Measurements from ENCODE around the gene PTPN4.

PTPN4 gene

DNA sequence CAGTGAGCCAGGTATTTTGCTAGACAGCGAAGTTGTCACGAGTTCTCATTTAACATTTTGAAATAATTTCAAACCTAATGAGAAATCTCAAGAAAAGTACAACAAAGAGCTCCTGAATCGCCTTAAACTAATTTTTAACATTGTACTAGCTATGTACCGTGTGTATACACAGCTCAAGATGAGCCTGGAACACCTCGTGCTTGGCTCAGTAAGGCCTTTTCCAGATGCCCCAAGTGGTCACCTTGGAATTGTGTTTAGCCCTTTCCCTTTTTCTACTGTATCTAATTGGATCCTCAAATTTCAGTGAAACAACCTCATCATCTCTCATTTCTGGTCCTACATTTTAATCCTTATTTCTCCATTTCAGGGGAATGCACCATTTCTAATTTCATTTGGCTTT lies 7.2 kb downstream of the PTPN4 start:
- no peak for DNase-seq (ENCODE audit: low spot score)
- TF ChIP-seq, protein P1, sequence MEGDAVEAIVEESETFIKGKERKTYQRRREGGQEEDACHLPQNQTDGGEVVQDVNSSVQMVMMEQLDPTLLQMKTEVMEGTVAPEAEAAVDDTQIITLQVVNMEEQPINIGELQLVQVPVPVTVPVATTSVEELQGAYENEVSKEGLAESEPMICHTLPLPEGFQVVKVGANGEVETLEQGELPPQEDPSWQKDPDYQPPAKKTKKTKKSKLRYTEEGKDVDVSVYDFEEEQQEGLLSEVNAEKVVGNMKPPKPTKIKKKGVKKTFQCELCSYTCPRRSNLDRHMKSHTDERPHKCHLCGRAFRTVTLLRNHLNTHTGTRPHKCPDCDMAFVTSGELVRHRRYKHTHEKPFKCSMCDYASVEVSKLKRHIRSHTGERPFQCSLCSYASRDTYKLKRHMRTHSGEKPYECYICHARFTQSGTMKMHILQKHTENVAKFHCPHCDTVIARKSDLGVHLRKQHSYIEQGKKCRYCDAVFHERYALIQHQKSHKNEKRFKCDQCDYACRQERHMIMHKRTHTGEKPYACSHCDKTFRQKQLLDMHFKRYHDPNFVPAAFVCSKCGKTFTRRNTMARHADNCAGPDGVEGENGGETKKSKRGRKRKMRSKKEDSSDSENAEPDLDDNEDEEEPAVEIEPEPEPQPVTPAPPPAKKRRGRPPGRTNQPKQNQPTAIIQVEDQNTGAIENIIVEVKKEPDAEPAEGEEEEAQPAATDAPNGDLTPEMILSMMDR (IDR thresholded peaks at IDR 0.05; ENCODE audit: extremely low read depth, missing control alignments), result no peak

DNA sequence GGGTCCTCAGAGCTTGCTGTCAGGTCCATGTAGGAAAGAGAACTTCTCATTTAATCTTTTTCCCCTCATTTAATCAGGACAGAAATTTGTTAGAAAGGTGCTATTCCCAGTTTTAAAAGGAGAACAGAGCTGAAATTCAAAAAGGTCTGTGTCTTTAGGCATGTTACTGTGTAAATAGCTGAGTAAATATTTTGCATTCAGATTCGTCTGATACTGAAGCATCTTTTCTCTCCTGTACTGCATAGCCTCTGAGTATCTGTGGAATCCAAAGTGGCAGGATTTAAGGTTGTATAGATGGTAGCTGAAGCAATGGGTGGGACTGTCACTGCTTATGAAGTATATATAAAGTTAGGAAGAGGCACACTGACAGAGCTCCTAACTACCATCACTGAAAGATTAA lies 9.0 kb downstream of the PTPN4 start:
- TF ChIP-seq, protein P1 (IDR thresholded peaks at IDR 0.05; ENCODE audit: extremely low read depth, missing control alignments), result no peak
- DNase-seq (ENCODE audit: low spot score), result no peak

DNA sequence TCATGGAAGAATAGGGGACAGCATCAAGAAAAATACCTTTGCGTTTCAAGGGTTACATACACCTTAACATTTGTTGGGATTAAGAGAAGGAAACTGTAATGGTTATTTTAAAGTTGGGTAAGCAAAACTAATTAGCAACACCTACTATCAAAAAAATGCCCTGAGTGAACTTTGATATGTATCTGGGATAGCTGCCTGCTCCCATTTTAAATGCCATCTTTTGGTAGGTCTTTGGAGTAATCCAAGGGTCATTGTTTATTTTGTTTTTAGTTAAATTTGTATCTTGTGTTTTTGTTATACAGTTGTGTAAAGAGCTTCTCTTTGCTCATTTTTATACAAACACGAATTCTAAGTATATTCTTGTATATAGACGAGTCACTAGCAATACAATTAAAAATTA lies 9.9 kb downstream of the PTPN4 start:
- TF ChIP-seq, protein P1 (IDR thresholded peaks at IDR 0.05; ENCODE audit: extremely low read depth, missing control alignments), result no peak
- DNase-seq (ENCODE audit: low spot score), result no peak

DNA sequence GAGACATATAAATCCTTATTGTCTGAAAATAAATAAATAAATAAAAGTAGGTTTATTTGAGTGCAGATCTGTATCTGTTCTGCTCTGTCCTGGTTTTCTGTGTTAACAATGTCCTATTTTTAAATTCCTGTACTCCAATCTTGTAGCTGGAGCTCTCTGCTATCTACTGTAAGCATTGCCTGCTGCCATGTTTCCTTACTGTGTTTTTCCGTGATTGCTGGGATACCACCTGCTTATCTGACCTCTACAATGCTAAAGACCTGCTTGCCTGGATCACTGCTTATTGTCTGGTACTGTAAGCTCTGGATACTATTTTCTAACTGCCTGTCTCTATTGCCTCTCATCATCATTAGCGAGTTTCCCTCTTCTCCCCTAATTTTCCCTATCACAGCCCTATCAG lies 11.6 kb downstream of the PTPN4 start:
- TF ChIP-seq, protein P1 (IDR thresholded peaks at IDR 0.05; ENCODE audit: extremely low read depth, missing control alignments), result no peak
- DNase-seq (ENCODE audit: low spot score), result no peak

DNA sequence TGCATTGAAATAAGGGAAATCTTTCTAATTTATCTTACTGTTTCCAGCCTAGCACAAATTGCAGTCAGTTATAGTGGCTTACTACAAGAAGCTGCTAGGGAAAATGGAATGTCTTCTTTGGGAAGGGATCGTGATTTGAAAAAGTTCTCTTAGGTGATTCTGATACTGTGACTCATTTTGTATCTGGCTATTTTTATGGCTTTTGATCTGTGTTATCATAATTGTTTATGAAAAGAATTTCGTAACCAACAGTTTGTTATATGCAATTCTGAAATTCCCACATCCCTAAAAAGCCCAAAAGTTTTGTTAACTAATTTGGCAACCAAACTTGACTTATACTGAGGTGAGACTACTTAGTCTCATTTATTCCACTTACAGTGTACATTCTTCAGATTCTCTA lies 12.4 kb downstream of the PTPN4 start:
- no peak for DNase-seq (ENCODE audit: low spot score)
- TF ChIP-seq, protein P1 (IDR thresholded peaks at IDR 0.05; ENCODE audit: extremely low read depth, missing control alignments), result no peak

DNA sequence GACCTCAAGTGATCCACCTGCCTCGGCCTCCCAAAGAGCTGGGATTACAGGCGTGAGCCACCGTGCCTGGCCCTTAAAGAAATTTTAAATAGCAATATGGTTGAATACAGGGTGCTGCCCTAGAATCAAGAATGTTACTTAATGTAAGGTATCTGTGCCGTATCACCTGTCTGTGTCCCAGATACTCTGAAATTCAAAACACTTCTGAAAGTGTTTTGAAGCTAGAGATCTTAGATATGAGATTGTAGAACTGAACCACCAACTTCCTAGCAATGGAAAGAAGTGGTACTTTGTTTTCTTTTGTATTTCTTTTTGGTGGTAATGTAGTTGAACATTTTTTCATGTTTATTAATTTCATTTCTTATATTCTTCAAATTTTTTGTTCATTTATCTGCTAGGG lies 13.0 kb downstream of the PTPN4 start:
- TF ChIP-seq, protein P1 (IDR thresholded peaks at IDR 0.05; ENCODE audit: extremely low read depth, missing control alignments), result no peak

DNA sequence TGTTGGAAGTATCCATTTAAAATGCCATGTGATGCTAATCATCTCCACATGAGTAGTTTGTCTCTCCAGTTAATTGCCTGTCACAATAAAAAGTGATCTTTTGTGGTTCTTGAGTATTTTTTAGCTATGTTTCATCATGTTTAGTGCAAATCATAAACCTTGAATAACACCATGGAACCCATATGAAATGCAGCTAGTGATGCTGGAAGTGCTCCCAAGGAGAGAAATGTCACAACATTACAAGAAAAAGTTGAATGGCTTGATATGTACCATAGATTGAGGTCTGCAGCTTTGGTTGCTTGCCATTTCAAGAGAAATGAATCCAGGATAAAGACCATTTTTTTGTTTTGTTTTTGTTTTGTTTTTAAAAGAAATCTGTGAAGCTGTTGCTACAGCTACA lies 14.3 kb downstream of the PTPN4 start:
- TF ChIP-seq, protein P1 (IDR thresholded peaks at IDR 0.05; ENCODE audit: extremely low read depth, missing control alignments), result no peak
- no peak for DNase-seq (ENCODE audit: low spot score)

More for the DNA sequence above, 13.0 kb downstream of the PTPN4 start:
- no peak for DNase-seq (ENCODE audit: low spot score)

Data from GM20000 (cell line).